ENCODE data around the gene GLT8D2.

- TF ChIP-seq CTCF (IDR thresholded peaks at IDR 0.05; ENCODE audit: insufficient read depth, low read length, poor library complexity, severe bottlenecking) = no peak
- no peak for TF ChIP-seq EZH2phosphoT487 (conservative IDR thresholded peaks at IDR 0.05; ENCODE audit: low read length)
Measured at GRCh38 chr12:103960616-103961227, 89.3 kb downstream of the GLT8D2 start.
